GM12873 (cell line): ENCODE results near the gene LPGAT1.

Experiments
- TF ChIP-seq, protein P1 (sequence below): IDR thresholded peaks from 2 replicates; pipeline ENCODE4 v1.5.1; 2012; ENCODE audit warnings: low read depth, mild to moderate bottlenecking, moderate library complexity, low read length, control low read depth; ENCODE audit not compliant: insufficient read depth; ENCODE audit errors: missing control alignments

Gene LPGAT1

DNA sequence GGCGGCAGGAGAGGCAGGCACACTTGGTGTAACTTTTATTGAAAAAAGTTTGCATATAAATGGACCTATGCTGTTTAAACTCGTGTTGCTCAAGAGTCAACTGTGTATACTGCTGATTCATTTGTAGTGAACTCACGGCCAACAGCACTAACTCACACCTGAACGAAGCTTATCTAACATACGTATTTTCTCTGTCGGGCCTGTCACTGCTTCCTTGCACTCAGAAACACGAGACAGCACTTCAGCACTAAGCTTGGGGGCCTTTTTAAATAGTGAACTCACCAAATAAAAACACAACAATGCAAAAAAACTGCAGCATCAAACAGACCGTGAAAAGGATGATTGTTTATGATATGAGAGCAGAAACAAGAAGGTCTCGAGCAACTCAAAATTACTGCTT lies 96.2 kb downstream of the LPGAT1 start:
- TF ChIP-seq, protein P1, sequence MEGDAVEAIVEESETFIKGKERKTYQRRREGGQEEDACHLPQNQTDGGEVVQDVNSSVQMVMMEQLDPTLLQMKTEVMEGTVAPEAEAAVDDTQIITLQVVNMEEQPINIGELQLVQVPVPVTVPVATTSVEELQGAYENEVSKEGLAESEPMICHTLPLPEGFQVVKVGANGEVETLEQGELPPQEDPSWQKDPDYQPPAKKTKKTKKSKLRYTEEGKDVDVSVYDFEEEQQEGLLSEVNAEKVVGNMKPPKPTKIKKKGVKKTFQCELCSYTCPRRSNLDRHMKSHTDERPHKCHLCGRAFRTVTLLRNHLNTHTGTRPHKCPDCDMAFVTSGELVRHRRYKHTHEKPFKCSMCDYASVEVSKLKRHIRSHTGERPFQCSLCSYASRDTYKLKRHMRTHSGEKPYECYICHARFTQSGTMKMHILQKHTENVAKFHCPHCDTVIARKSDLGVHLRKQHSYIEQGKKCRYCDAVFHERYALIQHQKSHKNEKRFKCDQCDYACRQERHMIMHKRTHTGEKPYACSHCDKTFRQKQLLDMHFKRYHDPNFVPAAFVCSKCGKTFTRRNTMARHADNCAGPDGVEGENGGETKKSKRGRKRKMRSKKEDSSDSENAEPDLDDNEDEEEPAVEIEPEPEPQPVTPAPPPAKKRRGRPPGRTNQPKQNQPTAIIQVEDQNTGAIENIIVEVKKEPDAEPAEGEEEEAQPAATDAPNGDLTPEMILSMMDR = no peak

DNA sequence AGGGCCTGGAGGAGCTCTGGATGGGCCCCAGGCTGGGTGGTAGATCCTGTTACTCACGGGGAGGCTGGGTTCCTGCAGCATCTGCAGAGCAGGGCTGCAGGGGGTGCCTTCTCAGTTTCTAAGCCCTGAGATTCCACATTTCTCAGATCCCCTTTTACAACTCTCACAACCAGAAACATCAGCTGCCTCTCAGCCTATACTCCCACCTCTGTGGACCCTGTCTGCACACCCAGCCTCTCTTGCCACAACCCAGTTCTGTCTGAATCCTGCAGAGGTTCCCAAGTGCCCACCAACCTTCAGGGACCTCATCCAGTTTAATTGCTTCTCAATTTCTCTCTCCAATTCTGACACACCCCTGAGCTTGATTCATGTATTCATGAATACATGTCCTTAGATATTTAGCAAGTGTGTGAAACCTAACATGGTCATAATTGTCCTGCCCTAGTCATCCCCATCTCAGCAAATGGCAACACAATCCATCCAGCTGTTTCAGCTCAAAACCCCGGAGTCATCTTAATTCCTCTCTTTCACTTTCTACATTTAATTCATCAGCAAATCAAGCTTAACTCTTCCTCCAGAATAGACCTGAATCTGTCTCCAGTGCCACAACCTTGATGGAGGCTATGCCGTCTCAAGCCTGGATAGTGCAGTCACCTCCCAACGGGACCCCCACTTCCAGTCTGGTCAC lies 98.1 kb downstream of the LPGAT1 start:
- TF ChIP-seq, protein P1 = no peak

DNA sequence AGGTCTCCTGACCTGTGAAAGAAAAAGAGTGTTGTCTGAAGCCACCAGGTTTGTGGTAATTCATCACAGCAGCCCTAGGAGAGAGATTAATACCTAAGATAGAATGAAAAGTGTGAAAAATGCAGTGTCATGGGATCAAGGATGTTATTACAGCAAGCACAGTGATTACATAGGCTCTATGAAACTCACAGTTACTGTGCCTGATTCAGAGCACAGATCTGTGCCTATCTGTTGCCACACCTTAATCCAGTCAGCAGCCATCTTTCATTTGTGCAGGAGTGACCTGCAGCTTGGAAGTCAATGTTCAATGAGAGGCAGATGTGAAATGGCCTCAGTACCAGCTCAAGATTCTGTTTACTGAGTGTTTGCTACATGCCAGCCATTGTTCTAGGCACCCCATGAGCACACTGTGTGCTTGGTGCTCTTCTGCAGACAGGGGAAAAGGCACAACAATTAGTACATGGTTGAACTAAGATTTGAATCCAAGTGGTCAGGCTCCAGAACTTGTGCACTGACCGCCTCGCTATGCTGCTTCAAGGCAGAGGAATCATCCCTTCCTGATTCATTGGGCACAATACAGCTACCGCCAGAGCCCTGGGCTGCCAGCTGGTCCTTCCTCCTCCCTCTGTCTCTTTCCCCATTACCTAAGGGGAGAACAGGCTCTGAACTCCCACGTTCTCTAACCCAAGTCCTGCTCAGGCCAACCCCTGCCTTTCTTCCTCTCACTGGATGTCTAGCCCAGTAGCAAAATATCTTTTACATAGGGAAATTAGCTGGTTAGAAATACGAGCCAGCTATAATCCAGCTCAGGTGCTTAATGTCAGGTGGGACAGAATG lies 98.9 kb downstream of the LPGAT1 start:
- TF ChIP-seq, protein P1 = no peak

DNA sequence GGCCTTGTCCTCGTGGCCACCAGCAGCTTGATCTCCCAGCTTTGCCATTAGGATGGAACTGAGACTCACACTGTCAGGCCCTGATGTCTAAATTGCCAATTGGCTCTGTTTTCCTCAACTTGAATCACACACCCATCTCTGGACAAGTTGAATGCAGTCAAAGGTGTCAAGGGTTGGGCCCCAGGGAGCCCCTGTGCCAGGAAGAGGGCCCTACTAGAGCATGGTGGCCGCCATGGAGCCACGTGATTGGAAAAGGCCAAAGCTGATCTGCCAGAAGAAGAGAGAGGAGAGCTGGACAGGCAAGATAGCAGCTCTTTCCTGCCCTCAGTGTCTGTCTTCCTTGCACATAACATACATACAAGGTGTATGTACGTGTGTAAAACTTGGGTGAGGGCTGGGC lies 100.2 kb downstream of the LPGAT1 start:
- TF ChIP-seq, protein P1 = no peak

DNA sequence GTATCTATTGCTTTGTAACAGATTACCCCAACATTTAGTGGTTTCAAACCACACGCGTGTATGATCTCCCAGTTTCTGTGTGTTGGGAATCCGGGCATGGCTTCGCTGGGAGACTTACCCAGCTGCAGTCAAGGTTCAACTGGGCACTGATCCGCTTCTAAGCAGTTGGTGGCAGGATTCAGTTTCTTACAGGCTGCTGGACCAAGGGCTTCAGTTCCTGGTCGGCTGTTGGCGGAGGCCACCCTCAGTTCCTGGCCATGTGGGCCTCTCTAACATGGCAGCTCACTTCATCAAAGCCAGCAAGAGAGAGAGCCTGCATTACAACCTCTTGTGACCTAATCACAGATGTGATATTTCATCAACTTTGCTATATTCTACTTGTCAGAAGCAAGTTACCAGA lies 101.3 kb downstream of the LPGAT1 start:
- TF ChIP-seq, protein P1 = no peak

DNA sequence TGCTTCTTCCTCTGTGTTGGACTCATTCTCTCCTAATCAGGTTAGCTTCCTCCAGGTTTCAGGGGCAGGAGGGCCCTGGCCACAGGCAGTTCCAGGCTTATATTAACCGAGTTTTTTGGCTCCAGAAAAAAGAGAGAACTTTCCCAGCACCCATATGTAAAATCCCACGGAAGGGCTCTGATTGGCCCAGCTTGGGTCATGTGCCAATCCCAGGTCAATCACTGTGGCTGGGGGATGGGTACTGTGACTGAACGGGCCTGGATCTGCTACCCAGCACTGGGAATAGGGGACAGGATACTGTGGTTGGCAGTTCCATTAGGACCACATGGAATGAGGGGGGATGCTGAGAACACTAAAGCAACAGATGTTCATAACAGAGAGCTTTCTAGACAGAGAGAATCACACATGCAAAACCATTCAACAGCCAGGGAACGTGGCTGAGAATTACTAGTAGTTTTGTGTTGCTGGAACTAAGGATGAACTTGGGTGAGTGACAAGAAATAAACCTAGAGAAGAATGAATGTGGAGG lies 104.0 kb downstream of the LPGAT1 start:
- TF ChIP-seq, protein P1 = no peak

DNA sequence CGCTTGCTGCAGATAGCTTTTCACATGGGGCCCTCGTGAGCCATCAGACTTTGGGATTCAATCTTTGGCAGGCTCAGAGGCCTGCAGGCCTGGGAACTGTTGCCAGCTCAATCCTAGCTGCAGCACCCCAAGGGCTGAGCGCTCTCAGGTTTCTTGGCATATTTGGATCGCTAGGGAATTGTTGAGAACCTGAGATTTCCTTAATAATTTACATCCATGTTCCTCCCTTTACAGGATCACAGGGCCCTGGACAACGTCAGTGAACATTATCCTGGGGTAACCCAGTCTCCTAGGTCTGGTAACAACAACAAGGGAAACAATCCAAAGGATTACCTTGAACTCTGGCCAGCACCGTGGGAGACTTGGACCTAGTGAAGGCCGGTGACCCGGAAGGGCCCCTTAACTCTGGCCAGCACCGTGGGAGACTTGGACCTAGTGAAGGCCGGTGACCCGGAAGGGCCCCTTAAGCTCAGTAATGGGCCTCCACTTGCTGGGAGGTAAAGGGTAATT lies 105.8 kb downstream of the LPGAT1 start:
- TF ChIP-seq, protein P1 = no peak
